ENCODE data around the gene FSTL5.

FSTL5 gene

DNA sequence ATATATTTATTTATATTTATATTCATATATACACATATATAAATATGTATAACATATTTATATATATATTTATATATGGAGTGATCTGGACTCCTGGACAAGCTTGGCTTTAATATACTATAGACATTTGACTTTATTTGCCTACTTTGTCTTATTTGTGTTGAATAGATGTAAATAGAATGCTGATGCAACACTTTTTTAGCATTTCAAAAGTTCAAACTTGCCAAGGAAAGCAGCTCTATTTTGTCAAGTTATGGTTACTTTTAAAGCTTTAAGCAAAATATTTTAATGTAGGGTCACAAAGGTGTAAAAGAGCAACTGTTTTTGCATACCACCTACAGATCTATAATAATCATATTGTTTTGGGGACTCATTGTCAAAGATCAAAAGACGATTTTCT lies 61.1 kb downstream of the FSTL5 start:
- no peak for DNase-seq

- no peak for DNase-seq
Measured at GRCh38 chr4:162101337-162101736, 62.5 kb downstream of the FSTL5 start.

GRCh38 chr4:162075726-162076125 lies 88.1 kb downstream of the FSTL5 start:
- no peak for DNase-seq

DNA sequence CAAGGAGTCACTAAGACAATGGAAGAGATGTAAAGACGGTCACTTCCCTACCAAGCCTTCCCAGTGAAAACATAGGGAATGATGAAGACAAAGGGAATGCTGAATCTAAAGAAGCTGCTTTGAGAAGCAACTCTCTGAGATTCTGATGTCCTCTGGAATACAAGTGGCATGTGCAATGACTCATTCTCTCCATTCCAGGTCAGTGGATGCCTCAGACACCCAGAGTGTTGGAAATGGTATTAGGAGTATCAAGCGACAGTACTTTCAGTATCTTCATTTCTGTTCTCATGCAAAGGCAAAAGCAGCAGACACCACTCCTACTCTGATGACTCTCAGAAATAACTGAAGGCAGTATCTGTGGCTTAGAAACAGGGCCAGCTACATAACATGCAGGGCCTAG lies 102.6 kb downstream of the FSTL5 start:
- DNase-seq, result no peak

- no peak for DNase-seq
Measured at GRCh38 chr4:162059656-162060055, 104.1 kb downstream of the FSTL5 start.

DNA sequence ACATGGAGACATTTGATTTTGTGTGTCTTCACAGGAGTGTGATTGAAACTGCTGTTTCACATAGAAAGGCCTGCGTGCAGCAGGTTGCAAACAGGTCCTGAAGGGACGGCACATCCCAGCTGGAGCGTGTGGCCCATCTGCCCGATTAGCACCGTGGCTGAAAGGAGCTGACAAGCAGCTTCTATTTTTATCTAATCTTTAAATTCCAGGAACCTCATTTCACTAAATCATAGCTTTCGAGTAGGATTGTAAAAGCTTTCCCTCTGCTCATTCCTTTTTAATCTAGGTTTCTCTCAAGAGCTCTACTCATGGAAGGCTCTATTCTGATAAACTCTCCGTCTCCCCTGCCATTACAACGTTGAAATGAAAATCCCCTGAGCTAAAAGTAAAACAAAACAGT lies 106.8 kb downstream of the FSTL5 start:
- no peak for DNase-seq

DNA sequence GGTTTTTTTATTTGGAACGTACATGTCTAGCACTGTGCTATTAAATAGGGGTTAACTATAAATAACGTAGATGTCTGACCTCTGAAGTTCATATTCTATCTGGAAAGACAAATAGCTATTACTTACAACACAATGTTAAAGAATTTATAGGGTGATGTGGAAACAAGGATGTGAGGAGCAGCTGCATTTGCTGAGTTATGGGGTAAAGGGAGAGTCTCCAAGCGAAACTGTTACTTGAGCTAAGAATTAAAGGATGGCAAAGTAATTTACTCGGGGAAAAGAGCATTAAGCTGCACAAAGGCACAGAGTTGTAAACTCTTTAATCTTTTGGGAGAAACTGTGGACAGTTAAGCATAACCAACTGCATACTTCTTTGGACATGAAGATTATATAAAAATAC lies 117.7 kb downstream of the FSTL5 start:
- DNase-seq, result no peak

DNA sequence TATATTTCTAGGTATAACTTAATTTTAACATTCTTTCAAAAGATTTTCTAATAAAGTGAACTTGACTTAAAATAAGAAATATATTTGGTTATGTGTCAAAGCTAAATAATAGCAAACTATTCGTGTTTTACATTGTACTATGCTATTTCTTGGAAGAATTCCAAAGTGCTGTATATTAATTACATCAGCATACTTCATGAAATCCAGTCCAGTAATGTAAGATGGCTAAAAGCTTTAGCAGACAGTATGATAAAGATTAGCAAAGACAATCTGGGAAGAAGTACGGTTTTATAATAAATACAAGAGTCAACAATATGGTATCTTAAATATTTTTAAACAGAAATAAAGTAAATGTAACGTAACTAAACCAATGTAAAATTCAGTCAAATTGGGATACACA lies 125.7 kb downstream of the FSTL5 start:
- no peak for DNase-seq

DNA sequence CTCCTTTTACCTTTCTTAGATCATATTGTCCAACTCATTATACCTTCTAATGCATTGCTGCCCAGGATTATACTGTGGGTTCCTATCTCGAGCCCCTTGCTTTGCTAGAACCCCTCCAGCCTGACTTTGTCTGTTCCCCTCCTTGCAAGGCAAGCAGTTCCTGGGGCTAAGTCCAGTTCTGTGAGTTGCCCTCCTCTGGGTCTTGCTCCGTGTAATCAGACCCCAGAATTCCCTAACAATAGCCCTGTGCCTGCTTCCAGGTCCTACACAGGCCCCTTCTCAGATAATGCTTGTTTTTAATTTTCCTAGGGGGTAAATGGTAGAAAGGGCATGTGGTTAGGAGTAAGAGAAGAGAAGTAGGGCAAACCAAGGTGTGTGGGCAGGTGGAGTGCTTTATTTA lies 145.9 kb downstream of the FSTL5 start:
- DNase-seq, result no peak

GRCh38 chr4:162016991-162017390 lies 146.8 kb downstream of the FSTL5 start:
- no peak for DNase-seq

GRCh38 chr4:162016219-162016618 lies 147.6 kb downstream of the FSTL5 start:
- no peak for DNase-seq

- DNase-seq, result no peak
Measured at GRCh38 chr4:162015090-162015489, 148.7 kb downstream of the FSTL5 start.

DNA sequence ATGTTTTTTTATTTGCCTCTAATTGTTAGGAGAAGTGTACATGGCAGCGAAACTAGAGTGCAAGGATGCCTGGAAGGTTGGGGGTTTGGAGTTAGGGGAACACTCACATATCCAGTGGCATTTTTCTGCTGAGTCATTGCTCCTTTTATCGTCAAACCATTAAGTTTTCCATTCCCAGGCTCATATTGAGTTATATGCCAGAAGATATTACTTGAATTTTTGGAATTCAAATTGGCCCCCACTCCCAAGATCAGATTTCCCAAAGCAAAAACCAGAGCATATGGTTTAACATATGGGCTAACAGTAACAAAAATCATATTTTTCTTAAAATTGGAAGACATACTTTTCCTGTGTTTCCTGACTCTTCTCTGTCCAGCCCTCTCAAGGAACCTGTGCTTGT lies 152.7 kb downstream of the FSTL5 start:
- DNase-seq, result no peak

DNA sequence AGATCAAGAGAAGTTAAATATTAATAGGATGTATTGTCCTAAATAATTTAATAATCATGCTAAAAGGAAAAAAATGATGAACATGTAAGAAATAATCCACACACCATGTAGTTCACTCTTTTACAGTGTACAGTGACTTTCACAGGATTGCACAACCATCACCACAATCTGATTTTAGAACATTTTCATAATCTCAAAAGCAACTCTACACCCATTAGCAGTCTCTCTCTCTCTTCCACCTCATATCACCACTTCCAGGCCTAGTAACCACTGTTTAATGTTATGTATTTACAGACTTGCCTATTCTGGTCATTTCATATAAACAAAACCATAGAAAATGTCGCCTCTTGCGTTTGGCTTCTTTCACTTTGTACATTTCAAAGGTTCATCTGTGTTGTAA lies 153.4 kb downstream of the FSTL5 start:
- DNase-seq, result no peak

DNA sequence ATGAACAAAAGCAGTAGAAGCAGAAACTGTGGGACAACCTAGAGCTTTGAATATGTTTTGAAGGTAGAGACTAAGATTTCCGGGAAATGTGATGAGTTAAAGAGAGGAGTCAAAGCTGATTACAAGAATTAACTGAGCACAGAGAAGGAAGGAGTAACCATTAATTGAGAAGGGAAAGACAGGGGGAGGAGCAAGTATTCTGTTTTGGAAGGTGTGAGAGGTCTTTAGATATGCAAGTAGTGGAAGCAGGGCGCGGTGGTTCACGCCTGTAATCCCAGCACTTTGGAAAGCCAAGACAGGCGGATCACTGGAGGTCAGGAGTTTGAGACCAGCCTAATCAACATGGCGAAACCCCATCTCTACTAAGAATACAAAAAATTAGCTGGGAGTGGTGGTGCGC lies 171.5 kb downstream of the FSTL5 start:
- no peak for DNase-seq

DNA sequence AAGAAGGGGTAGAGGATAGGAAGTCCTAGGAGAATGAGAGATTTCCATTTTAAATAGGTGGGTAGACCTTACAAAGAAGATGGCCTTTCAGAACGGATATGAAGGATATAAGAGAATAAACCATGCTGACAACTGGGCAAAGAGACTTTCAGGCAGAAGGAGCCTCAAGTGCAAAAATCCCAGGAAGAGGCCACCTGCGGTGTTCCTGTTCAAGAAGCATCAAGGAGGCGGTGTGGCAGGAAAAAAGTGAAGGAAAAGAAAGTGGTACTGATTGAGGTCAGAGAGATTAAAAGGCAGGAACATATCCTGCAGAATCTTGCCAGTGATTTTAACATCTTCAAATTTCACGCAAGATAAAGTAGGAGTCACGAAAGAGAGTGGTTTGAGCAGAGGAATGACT lies 172.0 kb downstream of the FSTL5 start:
- no peak for DNase-seq

DNA sequence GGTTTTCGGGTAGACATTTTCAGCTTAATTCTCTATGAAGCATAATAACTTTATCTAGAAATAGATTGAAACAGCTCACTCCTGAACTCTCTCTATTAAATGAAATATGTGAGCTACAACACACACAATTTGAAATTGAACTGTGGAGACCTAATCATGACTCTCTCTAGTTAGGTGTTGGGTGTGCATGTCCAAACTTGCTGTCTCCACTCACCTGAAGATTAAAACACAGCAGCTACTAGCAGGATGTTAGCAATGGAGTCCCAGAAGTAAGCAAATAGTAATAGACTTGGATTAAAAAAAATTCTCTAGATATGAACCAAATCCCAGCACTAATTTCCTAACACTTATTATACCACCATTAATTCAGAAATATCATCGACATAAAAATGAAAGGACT lies 173.1 kb downstream of the FSTL5 start:
- no peak for DNase-seq

DNA sequence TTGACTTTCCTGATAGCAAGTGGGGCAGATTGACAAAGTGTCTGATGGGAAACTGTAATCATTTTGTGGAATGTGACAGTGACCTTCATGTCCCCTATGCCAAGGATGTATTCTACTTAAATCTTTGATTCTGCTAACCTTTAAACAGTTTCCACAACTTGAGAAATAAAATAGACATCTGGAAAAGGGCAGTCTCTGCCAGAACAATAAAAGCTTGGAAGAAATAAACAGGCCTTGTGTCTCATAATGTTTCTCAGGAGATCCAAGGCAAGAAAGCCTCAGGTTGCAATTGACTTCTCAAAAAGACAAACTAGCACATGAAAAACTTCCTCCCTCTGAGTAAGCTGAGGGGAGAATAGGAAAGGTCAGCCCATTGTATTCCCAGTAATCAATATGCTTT lies 174.9 kb downstream of the FSTL5 start:
- no peak for DNase-seq

GRCh38 chr4:161987611-161988010 lies 176.2 kb downstream of the FSTL5 start:
- DNase-seq, result no peak

DNA sequence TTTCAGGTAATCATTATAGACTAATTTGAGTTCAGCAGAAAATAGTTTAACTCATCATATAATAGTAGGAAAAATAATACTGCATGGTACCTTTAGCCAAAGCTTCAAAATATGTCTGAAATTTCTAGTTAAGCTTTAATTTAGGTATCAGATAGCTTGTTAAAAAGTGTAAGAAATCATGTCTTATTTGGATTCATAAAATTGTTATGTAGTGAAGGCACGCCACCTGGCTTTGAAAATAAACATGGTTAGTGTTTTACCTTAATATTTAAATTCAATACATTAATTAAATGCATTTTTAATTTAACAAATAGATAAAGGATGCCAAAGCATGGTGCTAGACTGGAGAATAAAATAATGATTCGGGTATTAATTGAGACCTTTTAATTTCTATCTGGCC lies 211.4 kb downstream of the FSTL5 start:
- no peak for DNase-seq

DNA sequence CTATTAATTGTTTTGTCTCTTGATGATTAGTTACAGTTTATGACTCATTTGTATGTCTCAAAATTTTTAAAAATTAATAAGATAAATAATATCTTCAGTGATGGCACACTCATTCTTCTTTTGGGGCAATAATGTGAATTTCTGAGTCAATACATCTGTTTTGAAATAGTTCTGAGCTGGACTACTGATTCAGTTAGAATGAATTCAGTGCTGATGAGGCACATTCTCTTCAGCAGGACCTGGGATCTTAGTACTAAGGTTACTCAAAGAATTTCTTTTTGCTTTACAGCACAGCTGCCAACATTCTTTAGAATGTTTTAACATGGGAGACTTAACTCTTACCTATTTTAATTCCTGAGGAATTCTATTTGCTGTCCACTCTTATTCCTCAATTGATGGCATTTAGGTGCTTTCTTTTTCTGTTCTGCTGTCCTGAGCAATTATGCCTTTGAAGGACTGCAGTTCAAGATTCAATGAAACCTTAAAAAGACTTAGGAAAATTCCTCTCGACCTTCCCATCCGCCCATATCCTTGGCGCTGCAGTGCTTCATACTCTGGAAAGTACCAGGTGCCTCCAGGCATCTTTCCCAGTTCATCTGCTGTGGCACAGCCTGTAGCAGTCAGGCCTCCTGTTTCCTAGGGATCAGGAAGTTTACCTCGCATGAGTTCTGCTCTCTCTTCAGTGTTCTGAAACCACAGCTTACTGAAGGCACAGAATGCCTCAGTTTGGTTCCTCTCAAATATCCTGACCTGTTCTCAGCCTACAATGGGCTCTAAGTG lies 213.7 kb downstream of the FSTL5 start:
- no peak for DNase-seq

- DNase-seq, result no peak
Measured at GRCh38 chr4:161948026-161948770, 215.6 kb downstream of the FSTL5 start.

DNA sequence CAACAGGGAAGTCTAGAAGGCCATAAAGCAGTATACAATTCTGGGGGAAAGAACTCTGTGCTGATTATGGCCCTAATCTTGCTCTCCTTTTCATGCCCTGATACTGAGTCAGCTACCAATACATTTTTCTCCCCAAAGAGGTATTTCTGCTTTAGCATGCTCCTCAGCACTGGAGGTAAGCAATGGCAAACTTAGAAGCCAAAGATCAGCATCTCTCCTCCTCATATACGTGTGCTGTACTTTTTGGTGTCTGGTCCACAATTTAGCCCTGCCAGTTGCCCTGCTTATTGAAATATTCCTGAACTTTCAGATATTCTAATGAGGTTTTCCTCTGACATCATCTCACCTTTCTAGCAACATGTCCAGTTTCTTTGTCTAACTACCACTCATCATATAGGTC lies 226.2 kb downstream of the FSTL5 start:
- no peak for DNase-seq

- DNase-seq, result no peak
Measured at GRCh38 chr4:161936625-161937550, 226.9 kb downstream of the FSTL5 start.

All from NCI-H1105 (cell line).